Activated naive CD4-positive, alpha-beta T cell treated with anti-CD3 and anti-CD28 coated beads, Interleukin-2, amount 50 U/mL, for 24 hours (primary cell): ENCODE data around the gene INSYN1.
"Not testable (repeated sequence)": the region's sequence is repeated elsewhere in the genome, so short reads cannot be mapped to it uniquely, and the experiment has no call there.

Experiments
- H3K27ac Mint-ChIP-seq: one replicate; pipeline ENCODE4 v1.8.0; 2021; ENCODE audit warnings: mild to moderate bottlenecking, mixed read lengths
- H3K27me3 Mint-ChIP-seq: one replicate; pipeline ENCODE4 v1.8.0; 2021; ENCODE audit warnings: mixed read lengths
- H3K36me3 Mint-ChIP-seq: one replicate; pipeline ENCODE4 v1.8.0; 2021; ENCODE audit warnings: mixed read lengths
- H3K4me1 Mint-ChIP-seq: one replicate; pipeline ENCODE4 v1.8.0; 2021; ENCODE audit warnings: mixed read lengths
- H3K4me3 Mint-ChIP-seq: one replicate; pipeline ENCODE4 v1.8.0; 2021; ENCODE audit warnings: mild to moderate bottlenecking, mixed read lengths
- H3K9me3 Mint-ChIP-seq: one replicate; pipeline ENCODE4 v1.8.0; 2021; ENCODE audit warnings: mixed read lengths

The INSYN1 gene

GRCh38 chr15:73753250-73754130, at the start of gene INSYN1:
Gene INSYN1 (minus strand): TSS chr15:73753351. CDS start chr15:73751130, 2,221 bp downstream.
- Mint-ChIP-seq H3K4me3 (peak within 1 kb of the TSS; percentile 56), H3K27ac (peak within 1 kb of the TSS; percentile 73), H3K4me1 (no peaks in the 10 kb centered on the region), H3K36me3 (no peaks in the 10 kb centered on the region), H3K27me3 (peaks cover 32% of the 10 kb centered on the region), H3K9me3 (no peaks in the 10 kb centered on the region)

DNA sequence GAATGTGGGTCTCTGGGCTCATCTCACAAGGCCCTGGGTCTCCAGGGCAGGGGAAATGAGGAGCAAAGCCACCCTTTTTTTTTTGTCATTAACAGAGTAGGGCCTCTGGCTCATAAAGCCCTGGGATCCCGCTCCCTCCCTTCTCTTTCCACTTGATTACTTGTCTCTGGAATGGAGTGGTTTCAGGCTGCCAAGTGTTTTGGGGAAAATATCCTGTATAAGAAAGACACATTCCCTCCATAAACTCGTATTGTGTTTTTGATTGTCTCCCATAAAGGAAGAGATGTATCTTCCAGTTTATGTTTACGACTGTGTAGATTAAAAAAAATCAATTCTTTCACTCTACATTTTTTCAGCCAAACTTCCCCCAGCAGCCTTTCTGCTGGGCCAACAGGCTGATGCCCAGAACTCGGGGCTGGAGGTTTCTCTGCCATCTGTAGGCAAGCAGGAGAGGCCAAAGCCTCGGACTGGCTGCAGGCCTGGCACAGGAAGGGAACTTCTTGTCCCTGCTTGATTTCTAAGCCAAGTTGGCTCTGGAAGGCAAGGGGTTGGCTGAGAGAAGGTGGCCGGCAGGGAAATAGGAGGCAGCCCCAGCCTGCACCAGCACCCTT, 49.4 kb upstream of the INSYN1 start:
- no peaks in the 10 kb centered on the region for H3K27me3 Mint-ChIP-seq
- H3K36me3 Mint-ChIP-seq = no peaks in the 10 kb centered on the region
- H3K4me1 Mint-ChIP-seq = no peaks in the 10 kb centered on the region
- H3K27ac Mint-ChIP-seq = no peak overlapping the region
- H3K4me3 Mint-ChIP-seq = no peak overlapping the region
- no peaks in the 10 kb centered on the region for H3K9me3 Mint-ChIP-seq

GRCh38 chr15:73800662-73801345, 47.7 kb upstream of the INSYN1 start:
- Mint-ChIP-seq H3K27ac (peak overlapping the region; percentile 25), H3K4me3 (no peak overlapping the region), H3K36me3 (no peaks in the 10 kb centered on the region), H3K27me3 (no peaks in the 10 kb centered on the region), H3K4me1 (no peaks in the 10 kb centered on the region), H3K9me3 (no peaks in the 10 kb centered on the region)

- H3K36me3 Mint-ChIP-seq = no peaks in the 10 kb centered on the region
- no peak overlapping the region for H3K4me3 Mint-ChIP-seq
- H3K4me1 Mint-ChIP-seq = no peaks in the 10 kb centered on the region
- no peaks in the 10 kb centered on the region for H3K9me3 Mint-ChIP-seq
- H3K27me3 Mint-ChIP-seq = no peaks in the 10 kb centered on the region
- H3K27ac Mint-ChIP-seq = no peak overlapping the region
Measured at GRCh38 chr15:73799466-73799865, 46.3 kb upstream of the INSYN1 start.

- no peak overlapping the region for H3K4me3 Mint-ChIP-seq
- H3K27ac Mint-ChIP-seq = no peak overlapping the region
- no peaks in the 10 kb centered on the region for H3K36me3 Mint-ChIP-seq
- H3K27me3 Mint-ChIP-seq = peaks cover 1% of the 10 kb centered on the region
- no peaks in the 10 kb centered on the region for H3K4me1 Mint-ChIP-seq
- no peaks in the 10 kb centered on the region for H3K9me3 Mint-ChIP-seq
Measured at GRCh38 chr15:73797366-73798158, 44.4 kb upstream of the INSYN1 start.

DNA sequence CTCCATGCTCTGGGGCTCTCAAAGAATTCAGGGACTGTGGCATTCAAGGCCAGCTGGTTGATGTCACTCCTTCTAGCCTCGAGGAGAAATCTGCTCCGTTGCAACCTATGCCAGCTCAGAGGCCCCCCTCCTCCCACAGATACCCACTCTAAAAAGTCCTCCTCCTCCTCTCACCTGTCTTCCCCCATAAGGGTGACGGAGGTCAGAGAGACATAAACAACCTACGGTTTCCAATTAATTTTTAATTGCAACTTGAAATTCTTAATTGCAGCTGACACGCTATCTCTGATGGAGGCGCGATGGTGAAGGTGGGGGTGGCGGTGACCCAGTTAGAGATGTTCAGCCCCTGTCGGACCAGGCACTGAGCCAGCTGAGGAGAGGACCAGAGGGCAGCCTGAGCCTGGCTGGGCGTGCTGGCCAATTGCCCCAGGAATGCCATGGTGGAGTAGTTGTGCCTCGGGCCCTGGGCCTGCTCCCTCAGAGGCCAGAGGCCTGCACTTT, 43.2 kb upstream of the INSYN1 start:
- no peaks in the 10 kb centered on the region for H3K36me3 Mint-ChIP-seq
- no peak overlapping the region for H3K4me3 Mint-ChIP-seq
- H3K27ac Mint-ChIP-seq = no peak overlapping the region
- no peaks in the 10 kb centered on the region for H3K4me1 Mint-ChIP-seq
- no peaks in the 10 kb centered on the region for H3K9me3 Mint-ChIP-seq
- H3K27me3 Mint-ChIP-seq = peaks cover 1% of the 10 kb centered on the region

- Mint-ChIP-seq H3K4me3 (no peak overlapping the region), H3K27me3 (peaks cover 1% of the 10 kb centered on the region), H3K36me3 (no peaks in the 10 kb centered on the region), H3K27ac (no peak overlapping the region), H3K9me3 (no peaks in the 10 kb centered on the region), H3K4me1 (no peaks in the 10 kb centered on the region)
Measured at GRCh38 chr15:73794443-73795133, 41.4 kb upstream of the INSYN1 start.

DNA sequence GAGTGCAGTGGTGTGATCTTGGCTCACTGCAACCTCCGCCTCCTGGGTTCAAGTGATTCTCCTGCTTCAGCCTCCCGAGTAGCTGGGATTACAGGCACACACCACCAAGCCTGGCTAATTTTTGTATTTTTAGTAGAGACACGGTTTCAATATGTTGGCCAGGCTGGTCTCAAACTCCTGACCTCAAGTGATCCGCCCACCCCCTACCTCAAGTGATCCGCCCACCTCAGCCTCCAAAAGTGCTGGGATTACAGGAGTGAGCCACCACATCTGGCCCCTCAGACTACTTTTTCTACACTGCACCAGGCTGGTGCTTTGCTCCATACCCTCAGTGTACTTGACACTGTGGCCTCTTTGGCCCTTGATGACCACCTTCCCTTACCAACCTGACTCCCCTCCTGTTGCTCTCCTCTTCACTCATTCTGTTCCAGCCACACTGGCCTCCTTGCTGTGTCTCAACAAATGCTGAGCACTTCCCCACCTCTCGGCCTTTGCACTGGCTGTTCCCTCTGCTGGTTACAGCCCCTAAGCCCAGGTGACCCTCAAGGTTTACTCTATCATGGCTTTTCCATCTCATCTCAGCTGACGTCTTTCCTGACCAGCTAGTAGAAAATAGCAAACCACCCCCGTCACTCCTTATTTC, 39.9 kb upstream of the INSYN1 start:
- not testable (repeated sequence) for H3K36me3 Mint-ChIP-seq, H3K4me1 Mint-ChIP-seq, H3K9me3 Mint-ChIP-seq, H3K27ac Mint-ChIP-seq, H3K27me3 Mint-ChIP-seq, H3K4me3 Mint-ChIP-seq

- H3K27ac Mint-ChIP-seq = no peak overlapping the region
- H3K9me3 Mint-ChIP-seq = no peaks in the 10 kb centered on the region
- peaks cover 1% of the 10 kb centered on the region for H3K27me3 Mint-ChIP-seq
- no peaks in the 10 kb centered on the region for H3K36me3 Mint-ChIP-seq
- no peaks in the 10 kb centered on the region for H3K4me1 Mint-ChIP-seq
- no peak overlapping the region for H3K4me3 Mint-ChIP-seq
Measured at GRCh38 chr15:73792415-73792814, 39.3 kb upstream of the INSYN1 start.

DNA sequence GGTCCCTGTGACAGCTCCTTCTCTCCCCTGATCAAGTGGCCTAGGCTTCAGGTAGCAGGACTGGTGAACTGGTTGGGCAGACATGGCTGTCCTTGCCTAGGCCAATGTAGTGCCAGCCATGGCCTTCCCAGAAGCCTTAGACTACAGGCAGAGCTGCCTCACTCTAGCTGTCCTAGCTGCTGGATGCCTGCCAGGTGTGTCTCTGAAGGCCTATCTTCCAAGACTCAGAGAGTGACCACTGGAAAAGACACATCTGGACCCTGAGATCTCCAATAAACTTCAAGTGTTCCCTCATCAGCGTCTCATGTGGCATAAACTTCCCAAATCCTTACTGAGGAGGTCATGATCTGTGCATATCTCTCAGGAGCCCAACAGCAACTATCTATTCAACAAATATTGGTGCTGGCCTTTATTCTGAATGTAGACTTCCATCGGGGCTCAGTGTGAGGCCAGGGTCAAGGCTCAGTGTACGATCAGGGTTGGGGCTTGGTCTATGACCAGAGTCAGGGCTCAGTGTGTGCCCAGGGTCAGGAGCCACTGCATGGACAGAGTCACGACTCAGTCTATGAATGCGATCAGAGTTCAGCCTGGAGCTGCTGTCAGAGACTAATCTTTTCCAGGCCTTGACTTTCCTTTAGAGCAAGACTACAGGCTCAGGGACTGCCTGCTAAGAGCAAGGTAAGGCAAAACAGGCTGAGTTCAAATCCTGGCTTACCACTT, 36.5 kb upstream of the INSYN1 start:
- no peak overlapping the region for H3K27ac Mint-ChIP-seq
- H3K4me1 Mint-ChIP-seq = no peaks in the 10 kb centered on the region
- H3K4me3 Mint-ChIP-seq = no peak overlapping the region
- H3K36me3 Mint-ChIP-seq = no peaks in the 10 kb centered on the region
- H3K27me3 Mint-ChIP-seq = peaks cover 1% of the 10 kb centered on the region
- H3K9me3 Mint-ChIP-seq = no peaks in the 10 kb centered on the region

GRCh38 chr15:73787621-73788020, 34.5 kb upstream of the INSYN1 start:
- H3K4me3 Mint-ChIP-seq = no peak overlapping the region
- no peaks in the 10 kb centered on the region for H3K4me1 Mint-ChIP-seq
- no peak overlapping the region for H3K27ac Mint-ChIP-seq
- no peaks in the 10 kb centered on the region for H3K27me3 Mint-ChIP-seq
- no peaks in the 10 kb centered on the region for H3K9me3 Mint-ChIP-seq
- H3K36me3 Mint-ChIP-seq = no peaks in the 10 kb centered on the region

GRCh38 chr15:73786538-73786937, 33.4 kb upstream of the INSYN1 start:
- Mint-ChIP-seq H3K9me3 (no peaks in the 10 kb centered on the region), H3K4me3 (no peak overlapping the region), H3K27me3 (no peaks in the 10 kb centered on the region), H3K27ac (no peak overlapping the region), H3K4me1 (no peaks in the 10 kb centered on the region), H3K36me3 (no peaks in the 10 kb centered on the region)

DNA sequence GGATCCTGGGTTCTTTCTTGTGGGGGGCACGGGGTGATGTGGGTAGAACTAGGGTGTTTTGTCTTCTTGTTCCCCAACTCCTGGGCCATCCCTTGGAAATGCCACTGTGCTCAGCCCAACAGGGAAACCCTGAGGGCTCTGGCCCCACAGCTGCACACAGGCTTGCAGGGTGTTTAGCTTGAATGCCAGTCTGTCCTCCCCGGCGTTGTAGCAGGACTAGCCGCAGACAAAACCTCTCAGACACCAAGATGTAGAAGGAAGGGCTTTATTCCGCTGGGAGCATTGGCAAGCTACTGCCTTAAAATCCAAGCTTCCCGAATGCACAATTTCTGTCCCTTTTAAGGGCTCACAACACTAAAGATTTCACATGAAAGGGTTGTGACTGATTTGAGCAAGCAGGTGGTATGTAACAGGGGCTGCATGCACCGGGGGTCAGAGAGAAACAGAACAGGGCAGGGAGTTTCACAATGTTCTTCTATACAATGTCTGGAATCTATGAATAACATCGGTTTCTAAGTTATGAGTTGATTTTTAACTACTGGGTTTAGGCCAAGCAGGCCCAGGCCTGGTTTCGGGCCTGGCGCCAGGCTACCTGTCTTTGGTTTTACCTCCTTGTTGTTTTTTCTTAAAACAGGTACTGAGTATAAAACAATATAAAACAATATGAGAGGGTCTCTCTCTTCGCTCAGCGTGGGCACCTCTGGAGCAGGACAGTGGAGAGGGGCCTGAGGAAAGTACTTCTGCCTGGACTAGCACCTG, 32.3 kb upstream of the INSYN1 start:
- not testable (repeated sequence) for H3K36me3 Mint-ChIP-seq, H3K9me3 Mint-ChIP-seq, H3K27me3 Mint-ChIP-seq, H3K27ac Mint-ChIP-seq, H3K4me1 Mint-ChIP-seq, H3K4me3 Mint-ChIP-seq
